ENCODE results near the gene TTLL11.

GRCh38 chr9:121844098-121844497 lies 249.0 kb downstream of the TTLL11 start:
- no peak for TF ChIP-seq CTCF (IDR thresholded peaks at IDR 0.05)
- TF ChIP-seq POLR2A (IDR thresholded peaks at IDR 0.05): no peak
- no peak for TF ChIP-seq POLR2AphosphoS5 (IDR thresholded peaks at IDR 0.05)

All from gastroesophageal sphincter (tissue), 3 donors.